Heart left ventricle (tissue), 13 donors: ENCODE data around the gene HMGA1.

Experiments
- POLR2A ChIP-seq, 2 donors: fragments of 450-650 bp; IDR thresholded peaks; one replicate each; pipeline ENCODE4 v1.6.1; 2017; ENCODE audit warnings: antibody characterized with exemption in 2 of 2, mild to moderate bottlenecking in 2 of 2, moderate library complexity in 2 of 2
- TF ChIP-seq, protein P1 (sequence below), 12 donors: fragments of 200-600 bp; sonication (generic) in 4 of 12; IDR thresholded peaks; one replicate each; pipeline versions ENCODE4 v1.5.0 to v1.8.0; 2018 to 2022; ENCODE audit warnings: antibody characterized with exemption in 12 of 12, mild to moderate bottlenecking in 5 of 12
- donor health status: ischemic (EF 13 %, LVEDD 7.1; RV severe dilation, severe dysfunction).
- donor health status: DM: no; HTN: yes; CAD: no.
- donor health status: DM: no; HTN: no; CAD: no.
- donor health status: ischemic (EF 25% LVEDD 6.9; RV normal size, moderate dysfunction).
- donor health status: ischemic (EF 25% LVEDD 5.7; RV mildly dilated, moderate dysfunction).
- donor health status: ischemic (EF 35%, LVEDD 5.7; RV mildly dilated, moderate dysfunction).
- donor health status: nonischemic (EF 11% LVEDD 7.7; RV severe dilation, severe dysfunction).
- donor health status: DM: yes; HTN: yes; CAD: no.
- donor health status: PGD.
- donor health status: ischemic (EF 29% LVEDD 5.4; RV normal size, mild dysfunction).
- donor health status: nonischemic (EF 23%, LVEDD 6.1; RV moderate dilation, normal function).

DNA sequence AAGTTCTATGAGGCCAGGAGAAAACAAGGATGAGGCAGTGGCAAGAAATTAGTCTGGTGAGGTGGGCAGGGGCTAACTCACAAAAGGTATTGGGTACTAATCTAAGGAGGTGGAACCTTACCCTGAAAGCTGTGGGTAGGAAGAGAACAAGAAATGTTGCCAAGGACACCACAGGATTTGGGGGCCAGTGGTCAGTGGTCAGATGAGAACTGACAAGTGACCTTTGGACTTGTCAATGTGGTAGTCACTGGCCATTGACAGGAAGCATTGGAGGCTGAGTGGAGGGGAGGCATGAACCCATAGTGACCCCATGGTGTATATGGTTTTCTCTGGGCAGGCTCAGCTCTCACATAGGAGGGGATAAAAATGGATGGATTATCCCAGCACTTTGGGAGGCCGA lies 37.5 kb downstream of the HMGA1 start:
- TF ChIP-seq, protein P1, sequence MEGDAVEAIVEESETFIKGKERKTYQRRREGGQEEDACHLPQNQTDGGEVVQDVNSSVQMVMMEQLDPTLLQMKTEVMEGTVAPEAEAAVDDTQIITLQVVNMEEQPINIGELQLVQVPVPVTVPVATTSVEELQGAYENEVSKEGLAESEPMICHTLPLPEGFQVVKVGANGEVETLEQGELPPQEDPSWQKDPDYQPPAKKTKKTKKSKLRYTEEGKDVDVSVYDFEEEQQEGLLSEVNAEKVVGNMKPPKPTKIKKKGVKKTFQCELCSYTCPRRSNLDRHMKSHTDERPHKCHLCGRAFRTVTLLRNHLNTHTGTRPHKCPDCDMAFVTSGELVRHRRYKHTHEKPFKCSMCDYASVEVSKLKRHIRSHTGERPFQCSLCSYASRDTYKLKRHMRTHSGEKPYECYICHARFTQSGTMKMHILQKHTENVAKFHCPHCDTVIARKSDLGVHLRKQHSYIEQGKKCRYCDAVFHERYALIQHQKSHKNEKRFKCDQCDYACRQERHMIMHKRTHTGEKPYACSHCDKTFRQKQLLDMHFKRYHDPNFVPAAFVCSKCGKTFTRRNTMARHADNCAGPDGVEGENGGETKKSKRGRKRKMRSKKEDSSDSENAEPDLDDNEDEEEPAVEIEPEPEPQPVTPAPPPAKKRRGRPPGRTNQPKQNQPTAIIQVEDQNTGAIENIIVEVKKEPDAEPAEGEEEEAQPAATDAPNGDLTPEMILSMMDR (IDR thresholded peaks at IDR 0.05): no peak
- no peak for TF ChIP-seq POLR2A (IDR thresholded peaks at IDR 0.05)
